ENCODE results near the gene ITIH3.
A peak's percentile ranks its signal among the peaks of the same experiment; 100 is the strongest.

Gene ITIH3

GRCh38 chr3:52779011-52779836, 15.4 kb upstream of the ITIH3 start:
- no peak for DNase-seq

- DNase-seq = no peak
Measured at GRCh38 chr3:52779837-52780585, 14.6 kb upstream of the ITIH3 start.

GRCh38 chr3:52781741-52782140, 12.9 kb upstream of the ITIH3 start:
- DNase-seq = no peak

GRCh38 chr3:52782412-52783210, 12.0 kb upstream of the ITIH3 start:
- DNase-seq = no peak

- DNase-seq = no peak
Measured at GRCh38 chr3:52783211-52783555, 11.4 kb upstream of the ITIH3 start.

GRCh38 chr3:52784021-52784621, 10.5 kb upstream of the ITIH3 start:
- DNase-seq = no peak

- DNase-seq = no peak
Measured at GRCh38 chr3:52784931-52785590, 9.5 kb upstream of the ITIH3 start.

- DNase-seq = no peak
Measured at GRCh38 chr3:52786330-52787215, 8.0 kb upstream of the ITIH3 start.

- no peak for DNase-seq
Measured at GRCh38 chr3:52787246-52787645, 7.3 kb upstream of the ITIH3 start.

GRCh38 chr3:52787672-52788625, 6.6 kb upstream of the ITIH3 start:
- DNase-seq = no peak

- no peak for DNase-seq
Measured at GRCh38 chr3:52788890-52789745, 5.5 kb upstream of the ITIH3 start.

GRCh38 chr3:52789746-52790040, 4.9 kb upstream of the ITIH3 start:
- no peak for DNase-seq

- DNase-seq = no peak
Measured at GRCh38 chr3:52790337-52790736, 4.3 kb upstream of the ITIH3 start.

- DNase-seq = no peak
Measured at GRCh38 chr3:52790741-52791140, 3.9 kb upstream of the ITIH3 start.

GRCh38 chr3:52791366-52791765, 3.2 kb upstream of the ITIH3 start:
- DNase-seq = no peak

- no peak for DNase-seq
Measured at GRCh38 chr3:52791928-52792327, 2.7 kb upstream of the ITIH3 start.

- no peak for DNase-seq
Measured at GRCh38 chr3:52792413-52792812, 2.2 kb upstream of the ITIH3 start.

- DNase-seq = peak; percentile 55
Measured at GRCh38 chr3:52792961-52793695, 1.5 kb upstream of the ITIH3 start.
